Lung (tissue), 12 donors: ENCODE measurements around the gene FAM25G. TPM values are rescaled to one million over a fixed set of nuclear protein-coding genes. Genes with fewer than 3 reads are reported as not detected.

ENCODE experiments used
- ATAC-seq: fragments of 200-7000 bp; cut with Tn5 transposase; one replicate; pipeline ENCODE4 v1.9.1; 2020; ENCODE audit warnings: moderate number of reproducible peaks; ENCODE audit not compliant: insufficient read depth, low FRiP score
- DNase-seq, 3 donors: peaks; one replicate each; pipeline ENCODE4 v3.0.0-alpha.2; 2013 to 2017
- H3K27ac ChIP-seq, 2 donors: one replicate each; pipeline ENCODE4 v1.5.1; 2013; ENCODE audit warnings: mild to moderate bottlenecking in 2 of 2, moderate library complexity in 2 of 2, control low read depth in 1 of 2, inconsistent platforms in 1 of 2, low read depth in 1 of 2, low read length in 1 of 2
- H3K27me3 ChIP-seq, 3 donors: one replicate each; pipeline ENCODE4 v1.5.1; 2013; ENCODE audit warnings: low read length in 2 of 3; ENCODE audit not compliant: control insufficient read depth in 3 of 3, insufficient read depth in 3 of 3
- H3K36me3 ChIP-seq, 4 donors: one replicate each; pipeline ENCODE4 v1.5.1; 2013; ENCODE audit warnings: low read length in 4 of 4, mild to moderate bottlenecking in 1 of 4, moderate library complexity in 1 of 4; ENCODE audit not compliant: control insufficient read depth in 4 of 4, insufficient read depth in 4 of 4
- H3K4me1 ChIP-seq, 5 donors: one replicate each; pipeline ENCODE4 v1.5.1; 2013; ENCODE audit warnings: low read length in 5 of 5, mild to moderate bottlenecking in 2 of 5, moderate library complexity in 1 of 5; ENCODE audit not compliant: control insufficient read depth in 5 of 5, insufficient read depth in 5 of 5
- H3K4me3 ChIP-seq: one replicate; pipeline ENCODE4 v1.5.1; 2013; ENCODE audit warnings: mild to moderate bottlenecking, control low read depth, moderate library complexity
- H3K9ac ChIP-seq, 2 donors: one replicate each; pipeline ENCODE4 v1.5.1; 2013; ENCODE audit warnings: low read length in 2 of 2, control low read depth in 1 of 2; ENCODE audit not compliant: insufficient read depth in 1 of 2
- H3K9me3 ChIP-seq, 4 donors: one replicate each; pipeline ENCODE4 v1.5.1; 2013; ENCODE audit warnings: low read length in 3 of 4, mild to moderate bottlenecking in 1 of 4, moderate library complexity in 1 of 4; ENCODE audit not compliant: control insufficient read depth in 4 of 4, insufficient read depth in 3 of 4
- WGBS, 2 donors: extraction: QIAGEN DNeasy Blood & Tissue Kit; methylation state at CpG; one replicate each; pipeline ENCODE4 v1.1.7; 2013; 5-methylcytosine and 5-hydroxymethylcytosine counted together
- polyA plus RNA-seq, 2 donors: library from polyadenylated mRNA; stranded (reverse); fragments of 200-250 nt; gene quantifications; one replicate each; pipeline ENCODE4 v1.2.1, GENCODE V29; 2013
- total RNA-seq, 2 donors: library from RNA; depleted of rRNA in 1 of 2; stranded (reverse); fragments of >200 nt in 1 of 2; gene quantifications; one replicate each; pipeline ENCODE4 v1.2.1, GENCODE V29; 2014 to 2021
- TF ChIP-seq, protein P1 (sequence below): IDR thresholded peaks from 2 replicates; pipeline ENCODE4 v1.5.1; 2012; ENCODE audit warnings: mild to moderate bottlenecking; ENCODE audit errors: control extremely low read depth, extremely low read depth
- donor health status: control.
- donor health status: control.
- donor health status: Bipolar disorder and iron deficiency.
- donor health status: healthy.
- donor health status: DM: yes; HTN: yes; CAD: no.

The FAM25G gene
- total and polyA plus RNA-seq, 4 donors, result not detected

- Histone ChIP-seq H3K9me3 (peaks cover 0 to 2% (median 0%) of the 10 kb centered on the region in 4 donors), H3K4me3 (no peak overlapping the region), H3K27ac (no peak overlapping the region), H3K27me3 (peaks cover 0 to 3% (median 0%) of the 10 kb centered on the region in 3 donors), H3K4me1 (peaks cover 0 to 18% (median 3%) of the 10 kb centered on the region in 5 donors), H3K9ac (no peak overlapping the region), H3K36me3 (no peaks in the 10 kb centered on the region)
- 81 to 88% methylated on average over 10 of the region's 10 CpGs for WGBS, 2 donors
- DNase-seq (no peak), ATAC-seq (no peak)
- TF ChIP-seq, protein P1, sequence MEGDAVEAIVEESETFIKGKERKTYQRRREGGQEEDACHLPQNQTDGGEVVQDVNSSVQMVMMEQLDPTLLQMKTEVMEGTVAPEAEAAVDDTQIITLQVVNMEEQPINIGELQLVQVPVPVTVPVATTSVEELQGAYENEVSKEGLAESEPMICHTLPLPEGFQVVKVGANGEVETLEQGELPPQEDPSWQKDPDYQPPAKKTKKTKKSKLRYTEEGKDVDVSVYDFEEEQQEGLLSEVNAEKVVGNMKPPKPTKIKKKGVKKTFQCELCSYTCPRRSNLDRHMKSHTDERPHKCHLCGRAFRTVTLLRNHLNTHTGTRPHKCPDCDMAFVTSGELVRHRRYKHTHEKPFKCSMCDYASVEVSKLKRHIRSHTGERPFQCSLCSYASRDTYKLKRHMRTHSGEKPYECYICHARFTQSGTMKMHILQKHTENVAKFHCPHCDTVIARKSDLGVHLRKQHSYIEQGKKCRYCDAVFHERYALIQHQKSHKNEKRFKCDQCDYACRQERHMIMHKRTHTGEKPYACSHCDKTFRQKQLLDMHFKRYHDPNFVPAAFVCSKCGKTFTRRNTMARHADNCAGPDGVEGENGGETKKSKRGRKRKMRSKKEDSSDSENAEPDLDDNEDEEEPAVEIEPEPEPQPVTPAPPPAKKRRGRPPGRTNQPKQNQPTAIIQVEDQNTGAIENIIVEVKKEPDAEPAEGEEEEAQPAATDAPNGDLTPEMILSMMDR, result no peak
Observed at GRCh38 chr10:47454008-47454779, 37.3 kb downstream of the FAM25G start.

DNA sequence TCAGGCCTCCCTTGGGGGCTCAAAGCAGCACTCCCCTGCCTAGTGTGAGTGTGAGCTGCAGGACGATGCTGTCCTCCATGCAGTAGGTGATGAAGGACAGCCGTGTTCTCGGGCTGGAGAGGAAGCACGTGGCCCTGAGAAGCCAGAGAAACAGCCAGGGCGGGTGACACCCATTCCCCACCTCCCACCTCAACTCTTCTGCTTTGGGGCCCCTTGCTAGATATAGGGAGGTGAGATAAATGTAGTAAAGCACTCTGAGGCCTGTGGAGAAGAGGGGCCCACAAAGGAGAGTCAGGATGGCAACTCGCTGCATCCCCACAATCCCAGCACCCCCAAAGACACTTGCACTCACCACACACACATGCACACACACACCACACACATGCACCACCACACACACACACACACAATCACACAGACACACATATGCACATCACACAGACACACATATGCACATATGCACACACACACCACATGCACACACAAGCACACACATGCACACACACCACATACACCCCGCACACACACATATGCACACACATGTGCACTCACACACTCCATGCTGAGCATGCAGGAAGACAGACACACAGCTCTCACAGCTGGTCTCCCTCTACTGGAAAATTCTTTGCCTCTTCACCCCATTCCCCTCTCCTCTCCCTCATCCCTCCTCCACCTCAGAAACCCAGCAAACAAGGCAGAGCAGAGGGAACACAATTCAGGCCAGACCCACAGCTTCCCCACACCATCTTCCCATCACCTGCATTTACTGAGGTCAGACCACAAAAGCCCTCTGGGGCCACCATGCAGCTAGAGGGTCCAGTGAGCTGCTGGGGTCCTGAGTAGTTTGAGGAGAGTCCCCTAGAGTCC, 38.1 kb downstream of the FAM25G start:
- DNase-seq, result no peak
- TF ChIP-seq, protein P1, result no peak
- Histone ChIP-seq H3K4me3 (no peak overlapping the region), H3K9me3 (peaks cover 0 to 2% (median 0%) of the 10 kb centered on the region in 4 donors), H3K27ac (no peak overlapping the region), H3K4me1 (peaks cover 0 to 18% (median 3%) of the 10 kb centered on the region in 5 donors), H3K36me3 (no peaks in the 10 kb centered on the region), H3K27me3 (peaks cover 0 to 3% (median 0%) of the 10 kb centered on the region in 3 donors), H3K9ac (no peak overlapping the region)
- 60 to 67% methylated on average over 7 of the region's 7 CpGs for WGBS, 2 donors
- ATAC-seq, result no peak

GRCh38 chr10:47452495-47453140, 38.9 kb downstream of the FAM25G start:
- Histone ChIP-seq H3K4me1 (peaks cover 0 to 18% (median 3%) of the 10 kb centered on the region in 5 donors), H3K9me3 (peaks cover 0 to 4% (median under 1%) of the 10 kb centered on the region in 4 donors), H3K36me3 (no peaks in the 10 kb centered on the region), H3K27me3 (peaks cover 0 to 3% (median 0%) of the 10 kb centered on the region in 3 donors), H3K4me3 (no peak overlapping the region), H3K27ac (no peak overlapping the region), H3K9ac (no peak overlapping the region)
- TF ChIP-seq, protein P1, result no peak
- DNase-seq (no peak), ATAC-seq (no peak)
- WGBS, 2 donors, result 66 to 67% methylated on average over 11 of the region's 11 CpGs
